ENCODE data around the gene DRGX.

GRCh38 chr10:49331431-49331830 lies 64.5 kb downstream of the DRGX start:
- TF ChIP-seq CTCF (IDR thresholded peaks at IDR 0.05): no peak
- TF ChIP-seq ZFX (IDR thresholded peaks at IDR 0.05; ENCODE audit: borderline replicate concordance): no peak
